IMR-90 (cell line): ENCODE data around the gene DUOX1. TPM values are rescaled to one million over a fixed set of nuclear protein-coding genes. Genes with fewer than 3 reads are reported as not detected.

Experiments
- ATAC-seq: fragments of 200-7000 bp; cut with Tn5 transposase; 2 replicates; pipeline ENCODE4 v1.9.1; 2020; ENCODE audit warnings: low read depth, mild to moderate bottlenecking, moderate library complexity
- BruUV-seq: library from RNA; stranded (reverse); fragments of 400-500 nt; replicated peaks from 2 replicates; lab custom pipeline; 2021; lab: Mats Ljungman, UMichigan
- CTCF ChIA-PET: fragments of 300-600 bp; formaldehyde crosslinking; extraction: SDS; loops from one replicate; lab custom pipeline; 2021; ENCODE audit warnings: antibody characterized with exemption; lab: Yijun Ruan, JAX
- POLR2A ChIA-PET: fragments of 300-600 bp; sonication (Branson Sonifier 250); formaldehyde crosslinking; loops from one replicate; lab custom pipeline; 2022; ENCODE audit warnings: antibody characterized with exemption; ENCODE audit not compliant: unreplicated experiment; lab: Charles Lee
- DNase-seq: peaks from one replicate; pipeline ENCODE4 v3.0.0; 2013
- H2AFZ ChIP-seq: replicated peaks from 2 replicates; pipeline ENCODE3; 2013; ENCODE audit warnings: low read length, mild to moderate bottlenecking; ENCODE audit not compliant: poor library complexity
- H2AK5ac ChIP-seq: 2 replicates; pipeline ENCODE4 v1.6.1; 2013; ENCODE audit warnings: low read depth, low read length, inconsistent platforms
- H2AK9ac ChIP-seq: replicated peaks from 2 replicates; pipeline ENCODE3; 2013; ENCODE audit warnings: mild to moderate bottlenecking, low read depth, low read length, moderate library complexity; ENCODE audit not compliant: poor library complexity
- H2BK120ac ChIP-seq: 2 replicates; pipeline ENCODE4 v1.6.1; 2013; ENCODE audit warnings: low read depth, low read length, inconsistent platforms
- H2BK15ac ChIP-seq: 3 replicates; pipeline ENCODE4 v1.6.1; 2013; ENCODE audit warnings: low read depth, low read length, inconsistent platforms
- H2BK20ac ChIP-seq: 2 replicates; pipeline ENCODE4 v1.6.1; 2013; ENCODE audit warnings: low read depth, mild to moderate bottlenecking, inconsistent platforms, low read length, moderate library complexity
- H2BK5ac ChIP-seq: 2 replicates; pipeline ENCODE4 v1.6.1; 2013; ENCODE audit warnings: mild to moderate bottlenecking, low read depth, low read length, inconsistent platforms; ENCODE audit not compliant: poor library complexity, severe bottlenecking
- H3K14ac ChIP-seq: replicated peaks from 2 replicates; pipeline ENCODE4 v1.6.1; 2013; ENCODE audit warnings: low read depth, low read length, inconsistent platforms
- H3K18ac ChIP-seq: 2 replicates; pipeline ENCODE4 v1.6.1; 2013; ENCODE audit warnings: low read depth, low read length, control low read depth
- H3K23ac ChIP-seq: 2 replicates; pipeline ENCODE4 v1.6.1; 2013; ENCODE audit warnings: low read depth, low read length, inconsistent platforms
- H3K27ac ChIP-seq: 2 replicates; pipeline ENCODE4 v1.5.1; 2013; ENCODE audit warnings: mild to moderate bottlenecking, control low read depth, low read length; ENCODE audit not compliant: insufficient read depth
- H3K27me3 ChIP-seq: 2 replicates; pipeline ENCODE4 v1.6.1; 2013; ENCODE audit warnings: low read length; ENCODE audit not compliant: control insufficient read depth, insufficient read depth
- H3K36me3 ChIP-seq: 2 replicates; pipeline ENCODE4 v1.6.1; 2013; ENCODE audit warnings: low read length, mixed read lengths; ENCODE audit not compliant: control insufficient read depth, insufficient read depth
- H3K4ac ChIP-seq: 2 replicates; pipeline ENCODE4 v1.6.1; 2013; ENCODE audit warnings: low read depth, low read length, inconsistent platforms
- H3K4me1 ChIP-seq: 2 replicates; pipeline ENCODE4 v1.6.1; 2013; ENCODE audit warnings: low read length, mixed read lengths; ENCODE audit not compliant: control insufficient read depth, insufficient read depth
- H3K4me2 ChIP-seq: 2 replicates; pipeline ENCODE4 v1.6.1; 2013; ENCODE audit warnings: low read depth, mild to moderate bottlenecking, control low read depth, low read length, moderate library complexity
- H3K4me3 ChIP-seq: 2 replicates; pipeline ENCODE4 v1.5.1; 2013; ENCODE audit warnings: low read depth, mild to moderate bottlenecking, control low read depth, low read length, moderate library complexity; ENCODE audit not compliant: insufficient read depth
- H3K56ac ChIP-seq: 2 replicates; pipeline ENCODE4 v1.6.1; 2013; ENCODE audit warnings: low read length, inconsistent platforms; ENCODE audit not compliant: insufficient read depth; ENCODE audit errors: extremely low read depth
- H3K79me1 ChIP-seq, 2 experiments: 2 replicates each; pipeline ENCODE4 v1.6.1; 2013; ENCODE audit warnings: low read length in 2 of 2, inconsistent platforms in 1 of 2, low read depth in 1 of 2
- H3K9ac ChIP-seq: 2 replicates; pipeline ENCODE4 v1.6.1; 2013; ENCODE audit warnings: low read depth, low read length, control low read depth
- H3K9me1 ChIP-seq: 2 replicates; pipeline ENCODE4 v1.6.1; 2013; ENCODE audit warnings: low read length, inconsistent platforms; ENCODE audit not compliant: insufficient read depth
- H3K9me3 ChIP-seq: 2 replicates; pipeline ENCODE4 v1.6.1; 2013; ENCODE audit warnings: low read length; ENCODE audit not compliant: control insufficient read depth, insufficient read depth
- H4K20me1 ChIP-seq: 2 replicates; pipeline ENCODE4 v1.6.1; 2013; ENCODE audit warnings: low read length, inconsistent platforms; ENCODE audit not compliant: insufficient read depth
- H4K5ac ChIP-seq: 2 replicates; pipeline ENCODE4 v1.6.1; 2013; ENCODE audit warnings: mild to moderate bottlenecking, low read depth, low read length, control low read depth
- H4K8ac ChIP-seq, 2 experiments: 2 replicates each; pipeline ENCODE4 v1.6.1; 2013; ENCODE audit warnings: low read depth in 2 of 2, low read length in 2 of 2, control low read depth in 1 of 2, inconsistent platforms in 1 of 2
- H4K91ac ChIP-seq: 2 replicates; pipeline ENCODE4 v1.6.1; 2013; ENCODE audit warnings: low read depth, low read length, inconsistent platforms; ENCODE audit not compliant: insufficient read depth
- ELK1 ChIP-seq: fragments of 150-350 bp; IDR thresholded peaks from 2 replicates; pipeline ENCODE4 v1.6.1; 2016; ENCODE audit warnings: low read depth, mild to moderate bottlenecking, low read length, moderate library complexity, borderline replicate concordance
- FOS ChIP-seq: fragments of 150-350 bp; IDR thresholded peaks from 2 replicates; pipeline ENCODE4 v1.6.1; 2016; ENCODE audit warnings: low read depth, low read length
- NFE2L2 ChIP-seq: fragments of 150-350 bp; IDR thresholded peaks from 2 replicates; pipeline ENCODE4 v1.6.1; 2016; ENCODE audit warnings: low read depth, mild to moderate bottlenecking, low read length
- POLR2A ChIP-seq: IDR thresholded peaks from 2 replicates; pipeline ENCODE4 v1.6.1; 2012; ENCODE audit warnings: mild to moderate bottlenecking, low read depth, low read length
- RFX5 ChIP-seq: IDR thresholded peaks from 2 replicates; pipeline ENCODE4 v1.8.0; 2012; ENCODE audit warnings: low read depth, mild to moderate bottlenecking, low read length, moderate library complexity
- dilution Hi-C: fragments of 300-500 bp; cut with HindIII; formaldehyde crosslinking; loops from one replicate; pipeline ENCODE4 v1.14.3; 2018; ENCODE audit warnings: low sequenced_read_pairs; ENCODE audit not compliant: unreplicated experiment
- in situ Hi-C: fragments of 300-500 bp; cut with MboI; formaldehyde crosslinking; loops from 3 replicates; pipeline ENCODE4 v1.14.3; 2019; ENCODE audit warnings: low sequenced_read_pairs, inconsistent platforms, mixed read lengths
- intact Hi-C: fragments of 100-400 bp; cut with micrococcal nuclease; formaldehyde crosslinking; loops from 2 replicates; pipeline ENCODE4 v1.10.0; 2022
- polyA plus RNA-seq, 3 experiments: library from polyadenylated mRNA; depleted of rRNA; stranded (reverse); fragments of >200 nt; gene quantifications; 2 replicates each; pipeline ENCODE4 v1.2.3, GENCODE V29; 2012; ENCODE audit warnings: low replicate concordance in 1 of 3
- total RNA-seq: library from RNA; depleted of rRNA; stranded (reverse); fragments of >200 nt; gene quantifications from 2 replicates; pipeline ENCODE4 v1.2.3, GENCODE V29; 2012
- TF ChIP-seq, protein P1 (sequence below): fragments of 150-350 bp; IDR thresholded peaks from 2 replicates; pipeline ENCODE4 v1.6.1; 2017; ENCODE audit warnings: mild to moderate bottlenecking, antibody characterized with exemption, low read length, low read depth

DUOX1 gene
- total and polyA plus RNA-seq, 2 of the 4 experiments (the other 2 are of a cell fraction) = not detected

DNA sequence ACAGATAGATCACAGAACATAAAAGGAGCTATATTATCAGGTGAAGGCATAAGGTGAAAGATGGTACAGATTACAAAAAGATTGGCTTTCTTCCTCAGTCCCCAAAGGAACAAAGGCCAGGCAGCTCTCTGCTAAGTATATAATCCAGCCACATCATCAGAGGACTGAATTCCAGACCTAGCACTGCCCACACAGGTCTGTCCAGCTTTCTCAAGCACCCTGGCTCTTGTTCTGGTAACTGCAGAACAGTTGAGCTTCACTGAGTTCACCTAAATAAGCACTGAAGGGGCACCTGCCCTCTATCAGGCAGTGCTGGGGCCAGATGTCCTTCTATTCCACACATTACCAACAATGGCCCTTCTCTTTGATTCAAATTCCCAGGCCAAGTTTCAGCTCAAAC lies 6.4 kb upstream of the DUOX1 start:
- no peak for ATAC-seq
- H4K8ac ChIP-seq = no peak overlapping the region
- no peak overlapping the region for H3K27ac ChIP-seq
- no peak overlapping the region for H3K56ac ChIP-seq
- H3K27me3 ChIP-seq = peaks cover 28% of the 10 kb centered on the region
- no peak overlapping the region for H2BK5ac ChIP-seq
- POLR2A ChIA-PET = no interaction called here
- no peaks in the 10 kb centered on the region for H3K9me3 ChIP-seq
- no peak overlapping the region for H3K23ac ChIP-seq
- dilution Hi-C loops = no loop called here
- H4K91ac ChIP-seq = no peak overlapping the region
- no peak overlapping the region for H2BK120ac ChIP-seq
- no peak overlapping the region for H3K18ac ChIP-seq
- no peaks in the 10 kb centered on the region for H3K36me3 ChIP-seq
- intact Hi-C loops = no loop called here
- in situ Hi-C loops = no loop called here
- CTCF ChIA-PET = interaction anchor here (1.0 kb wide), 1 partner anchor 40 kb away, joined by 3 read pairs; no protein-coding TSS in a partner anchor
- no peak for DNase-seq
- H2AK9ac ChIP-seq = no peak overlapping the region
- H2AK5ac ChIP-seq = no peak overlapping the region
- peaks cover 3% of the 10 kb centered on the region for H3K4me1 ChIP-seq
- no peak overlapping the region for H3K4me2 ChIP-seq
- H3K9me1 ChIP-seq = no peaks in the 10 kb centered on the region
- H3K4ac ChIP-seq = no peak overlapping the region
- H2BK20ac ChIP-seq = no peak overlapping the region
- H2AFZ ChIP-seq = no peak overlapping the region
- H4K5ac ChIP-seq = no peak overlapping the region
- no peak overlapping the region for H3K14ac ChIP-seq
- TF ChIP-seq POLR2A (no peak), ELK1 (no peak), RFX5 (no peak), NFE2L2 (no peak), FOS (no peak)
- TF ChIP-seq, protein P1, sequence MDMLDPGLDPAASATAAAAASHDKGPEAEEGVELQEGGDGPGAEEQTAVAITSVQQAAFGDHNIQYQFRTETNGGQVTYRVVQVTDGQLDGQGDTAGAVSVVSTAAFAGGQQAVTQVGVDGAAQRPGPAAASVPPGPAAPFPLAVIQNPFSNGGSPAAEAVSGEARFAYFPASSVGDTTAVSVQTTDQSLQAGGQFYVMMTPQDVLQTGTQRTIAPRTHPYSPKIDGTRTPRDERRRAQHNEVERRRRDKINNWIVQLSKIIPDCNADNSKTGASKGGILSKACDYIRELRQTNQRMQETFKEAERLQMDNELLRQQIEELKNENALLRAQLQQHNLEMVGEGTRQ = no peak
- H2BK15ac ChIP-seq = no peak overlapping the region
- BruUV-seq = no TSS peak
- H4K20me1 ChIP-seq = no peaks in the 10 kb centered on the region
- H3K79me1 ChIP-seq = no peaks in the 10 kb centered on the region
- H3K9ac ChIP-seq = no peak overlapping the region
- no peak overlapping the region for H3K4me3 ChIP-seq
